HG03108 (cell line): ENCODE data around the gene ADORA2B.
A peak's percentile ranks its signal among the peaks of the same experiment; 100 is the strongest.
"Not testable (repeated sequence)": the region's sequence is repeated elsewhere in the genome, so short reads cannot be mapped to it uniquely, and the experiment has no call there.

Experiments
- ATAC-seq: cut with Tn5 transposase; IDR thresholded peaks from one replicate; pipeline ENCODE4 v1.9.1; 2021; ENCODE audit warnings: moderate library complexity; ENCODE audit not compliant: unreplicated experiment

Gene ADORA2B

DNA sequence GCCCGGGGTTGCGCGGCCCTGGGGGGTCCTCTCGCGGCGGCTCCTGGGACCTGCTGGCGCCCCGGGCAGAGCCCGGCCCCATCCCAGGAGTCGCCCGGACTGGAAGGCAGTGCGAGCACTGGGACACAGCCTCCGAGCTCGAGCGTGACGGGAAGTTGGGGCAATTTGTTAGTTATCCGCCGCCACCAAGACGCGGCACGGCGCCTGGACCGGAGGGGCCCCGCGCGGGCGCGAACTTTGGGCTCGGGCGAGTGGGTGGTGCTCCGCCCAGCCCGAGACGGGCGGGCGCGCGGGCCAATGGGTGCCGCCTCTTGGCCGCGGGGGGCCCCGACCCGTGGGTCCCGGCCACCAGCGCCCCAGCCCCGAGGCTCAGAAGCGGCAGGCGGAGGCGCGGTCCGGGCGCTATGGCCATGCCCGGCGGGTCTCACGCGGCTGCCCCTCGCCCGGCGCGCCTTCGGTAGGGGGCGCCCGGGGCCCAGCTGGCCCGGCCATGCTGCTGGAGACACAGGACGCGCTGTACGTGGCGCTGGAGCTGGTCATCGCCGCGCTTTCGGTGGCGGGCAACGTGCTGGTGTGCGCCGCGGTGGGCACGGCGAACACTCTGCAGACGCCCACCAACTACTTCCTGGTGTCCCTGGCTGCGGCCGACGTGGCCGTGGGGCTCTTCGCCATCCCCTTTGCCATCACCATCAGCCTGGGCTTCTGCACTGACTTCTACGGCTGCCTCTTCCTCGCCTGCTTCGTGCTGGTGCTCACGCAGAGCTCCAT lies at the start of gene ADORA2B:
Gene ADORA2B (plus strand): TSS at position 372 of the 768 bp plus-strand sequence. CDS start 119 bp downstream, at position 491.
- peak; percentile 66 for ATAC-seq

DNA sequence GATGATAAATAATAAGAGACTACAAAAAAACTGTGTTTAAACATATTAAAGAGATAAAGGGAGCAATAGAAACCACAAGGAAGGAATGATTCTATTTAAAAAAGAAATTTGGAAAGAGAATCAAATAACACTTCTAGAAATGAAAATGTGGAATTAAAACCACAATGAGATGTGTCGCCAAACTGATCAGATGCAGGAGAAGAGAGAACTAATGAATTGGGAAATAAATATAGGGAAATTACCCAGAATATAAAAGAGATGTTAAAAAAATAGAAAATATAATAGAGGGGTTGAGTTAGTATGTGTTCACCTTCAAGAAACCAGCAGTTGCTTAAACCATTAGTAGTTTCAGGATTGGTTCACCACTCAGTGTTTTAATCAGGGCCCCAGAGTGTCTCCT lies 48.7 kb upstream of the ADORA2B start:
- no peak for ATAC-seq

DNA sequence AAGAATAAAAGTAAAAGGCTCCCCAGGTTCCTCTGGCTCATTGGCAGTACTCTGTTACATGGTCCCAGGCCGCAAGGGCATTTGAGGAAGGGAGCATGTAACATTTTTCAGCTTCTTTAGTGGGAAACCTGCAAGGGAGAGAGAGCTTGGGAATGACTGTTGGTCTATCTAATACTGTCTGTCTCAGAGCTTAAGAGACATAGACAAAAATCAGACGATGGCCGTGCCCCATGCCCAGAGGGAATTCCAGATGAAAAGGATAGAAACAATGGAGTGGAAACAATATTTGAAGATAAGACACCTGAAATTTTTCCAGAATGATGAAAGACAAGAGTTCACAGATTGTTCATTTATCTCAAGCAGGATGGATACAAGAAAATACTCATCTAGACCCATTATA lies 48.1 kb upstream of the ADORA2B start:
- no peak for ATAC-seq

DNA sequence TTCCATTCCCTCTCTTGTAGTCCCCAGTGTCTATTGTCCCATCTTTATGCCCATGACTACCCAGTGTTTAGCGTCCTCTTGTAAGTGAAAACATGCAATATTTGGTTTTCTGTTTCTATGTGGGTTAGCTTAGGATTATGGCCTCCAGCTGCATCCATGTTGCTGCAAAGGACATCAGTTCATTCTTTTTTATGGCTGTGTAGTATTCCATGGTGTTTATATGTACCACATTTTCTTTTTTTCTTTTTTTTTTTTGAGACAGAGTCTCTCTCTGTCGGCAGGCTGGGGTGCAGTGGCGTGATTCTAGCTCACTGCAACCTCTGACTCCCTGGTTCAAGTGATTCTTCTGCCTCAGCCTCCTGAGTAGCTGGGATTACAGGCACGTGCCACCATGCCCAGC lies 45.3 kb upstream of the ADORA2B start:
- ATAC-seq = not testable (repeated sequence)

DNA sequence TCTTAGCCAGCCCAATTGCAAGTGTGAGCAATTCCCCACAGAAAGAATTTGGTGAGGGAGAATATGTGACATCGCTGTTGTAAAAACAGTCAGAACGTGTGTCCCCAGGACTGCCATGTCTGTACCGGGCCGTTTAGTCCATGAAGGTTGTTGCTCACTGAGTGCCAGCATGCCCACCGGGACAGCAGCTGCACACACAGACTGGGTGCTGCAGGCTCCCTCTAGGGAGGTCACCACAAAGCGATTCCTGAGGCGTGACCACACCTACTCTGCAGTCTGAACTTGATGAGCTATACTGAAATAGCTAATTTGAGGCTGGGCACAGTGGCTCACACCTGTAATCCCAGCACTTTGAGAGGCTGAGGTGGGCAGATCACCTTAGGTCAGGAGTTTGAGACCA lies 44.1 kb upstream of the ADORA2B start:
- no peak for ATAC-seq

DNA sequence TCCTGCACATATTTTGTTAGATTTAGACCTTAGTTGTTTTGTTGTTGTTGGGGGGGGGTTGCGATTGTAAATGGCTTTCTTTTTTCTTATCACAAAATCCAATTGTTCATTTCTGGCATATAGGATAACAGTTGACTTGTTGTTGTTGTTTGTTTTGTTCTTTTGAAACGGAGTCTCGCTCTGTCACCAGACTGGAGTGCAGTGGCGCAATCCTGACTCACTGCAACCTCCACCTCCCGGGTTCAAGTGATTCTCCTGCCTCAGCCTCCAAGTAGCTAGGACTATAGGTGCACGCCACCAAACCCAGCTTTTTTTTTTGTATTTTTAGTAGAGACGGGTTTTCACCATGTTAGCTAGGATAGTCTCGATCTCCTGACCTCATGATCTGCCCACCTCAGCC lies 39.7 kb upstream of the ADORA2B start:
- not testable (repeated sequence) for ATAC-seq

DNA sequence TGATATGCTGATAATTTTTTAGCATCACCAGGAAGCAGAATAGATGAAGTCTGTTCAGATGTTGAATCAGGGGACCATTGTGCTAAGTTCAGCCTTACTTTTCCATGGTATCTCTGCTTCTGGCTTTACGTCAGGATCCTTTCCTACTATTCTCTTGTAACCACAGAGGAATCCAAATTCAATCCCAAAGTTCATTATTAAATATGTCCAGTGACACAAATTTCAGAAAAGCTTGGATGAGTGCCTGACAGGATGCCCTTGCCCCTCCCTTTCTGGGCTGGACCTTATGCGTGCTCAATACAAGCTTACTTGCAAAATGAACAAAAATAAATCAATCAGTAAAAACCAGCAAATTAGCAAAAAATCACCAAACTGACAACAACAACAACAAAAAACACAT lies 37.6 kb upstream of the ADORA2B start:
- ATAC-seq = no peak

DNA sequence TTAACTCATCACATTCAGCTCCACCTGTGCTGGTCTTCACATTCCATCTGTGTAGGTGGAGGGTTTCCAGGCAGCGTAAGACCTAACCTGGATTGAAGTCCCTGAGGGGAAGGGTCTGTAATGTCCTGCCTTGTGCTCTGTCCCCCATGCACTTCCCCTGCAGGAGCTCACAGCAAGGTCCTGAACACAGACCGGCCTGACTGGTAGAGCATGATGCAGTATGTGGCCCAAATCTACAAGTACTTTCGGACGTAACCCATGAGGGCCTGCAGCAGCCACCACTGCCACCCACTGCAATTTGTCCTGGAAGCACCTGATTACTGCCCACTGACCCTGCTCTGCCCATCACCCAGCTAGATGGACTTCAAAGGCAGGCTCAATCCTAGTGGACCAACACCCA lies 36.6 kb upstream of the ADORA2B start:
- ATAC-seq = no peak

DNA sequence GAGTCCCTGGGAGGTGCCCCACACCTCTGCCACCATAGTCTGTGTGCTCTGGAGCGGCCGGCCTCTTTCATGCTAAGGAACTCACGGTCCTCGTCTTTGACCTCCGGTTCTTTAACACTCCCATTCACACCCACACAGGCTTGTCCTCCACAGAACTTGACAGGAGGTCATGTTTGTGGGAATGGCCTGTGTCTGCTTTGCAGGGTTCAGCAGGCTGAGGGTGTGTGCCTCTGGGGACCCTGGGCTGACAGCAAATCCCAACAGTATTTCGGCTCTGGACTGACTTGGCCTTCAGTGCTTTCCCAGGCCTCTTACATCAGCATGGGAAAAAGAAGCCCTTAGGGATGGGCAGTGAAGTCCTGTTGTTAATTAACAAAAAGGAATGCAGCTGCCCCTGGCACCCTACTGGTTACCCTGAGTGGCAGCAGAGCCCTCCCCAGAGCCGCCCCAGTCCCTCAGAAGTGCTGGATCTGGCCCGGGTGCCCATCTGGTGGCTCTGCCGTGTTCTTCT lies 35.4 kb upstream of the ADORA2B start:
- no peak for ATAC-seq

DNA sequence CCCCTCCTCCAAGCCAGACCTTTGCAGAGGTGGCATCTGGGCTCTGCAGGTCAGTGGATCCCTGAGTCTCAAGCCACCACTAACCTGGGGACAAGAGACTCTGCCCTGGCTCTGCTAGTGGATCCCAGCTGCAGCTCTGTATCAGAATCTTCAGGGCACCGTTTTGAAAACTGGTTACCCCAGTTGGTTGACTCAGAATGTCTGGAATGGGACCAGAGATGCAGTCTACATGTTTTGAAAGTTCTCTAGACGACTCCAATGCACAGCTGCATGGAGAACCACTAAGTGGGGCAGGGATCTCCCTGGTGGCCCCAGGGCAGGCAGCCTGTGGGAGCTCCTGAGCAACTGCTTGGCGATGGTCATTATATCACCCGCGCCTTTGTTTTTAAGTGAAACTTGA lies 34.1 kb upstream of the ADORA2B start:
- no peak for ATAC-seq

DNA sequence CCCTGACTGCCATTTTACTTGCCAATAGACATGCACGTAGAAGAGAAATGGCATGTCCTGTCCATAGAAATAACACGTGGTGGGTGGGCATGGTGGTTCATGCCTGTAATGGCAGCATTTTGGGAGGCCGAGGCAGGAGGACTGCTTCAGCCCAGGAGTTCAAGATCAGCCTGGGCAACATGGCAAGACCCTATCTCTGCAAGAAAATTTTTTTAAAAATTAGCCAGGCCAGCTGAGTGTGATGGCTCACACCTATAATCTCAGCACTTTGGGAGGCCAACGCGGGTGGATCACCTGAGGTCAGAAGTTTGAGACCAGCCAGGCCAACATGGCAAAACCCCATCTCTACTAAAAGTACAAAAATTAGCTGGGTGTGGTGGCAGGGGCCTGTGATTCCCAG lies 33.2 kb upstream of the ADORA2B start:
- ATAC-seq = not testable (repeated sequence)

DNA sequence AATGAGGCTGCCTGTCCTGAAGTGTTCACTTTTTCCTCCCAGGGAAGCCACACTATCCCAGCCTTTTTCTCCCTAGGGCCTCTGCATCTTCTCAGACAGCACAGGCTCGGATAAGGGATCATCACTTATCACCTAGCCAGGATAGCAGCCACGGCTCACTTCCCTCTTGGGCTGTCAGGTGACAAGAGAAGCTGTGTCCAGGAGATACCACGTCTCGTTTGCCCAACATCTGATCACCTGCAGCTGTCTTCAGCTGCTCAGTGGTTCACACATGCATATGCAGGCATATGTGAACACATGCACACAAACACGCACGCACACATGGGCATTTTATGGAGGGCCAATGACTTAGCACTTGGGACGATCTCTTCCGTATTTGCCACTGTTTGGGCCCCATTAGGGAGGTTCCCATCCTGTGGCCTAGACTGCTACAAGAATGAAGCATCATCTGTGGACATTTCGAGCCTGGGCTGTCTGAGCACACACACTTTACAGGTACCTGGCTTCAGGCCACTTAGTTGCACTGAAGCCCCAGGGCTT lies 32.4 kb upstream of the ADORA2B start:
- ATAC-seq = no peak

DNA sequence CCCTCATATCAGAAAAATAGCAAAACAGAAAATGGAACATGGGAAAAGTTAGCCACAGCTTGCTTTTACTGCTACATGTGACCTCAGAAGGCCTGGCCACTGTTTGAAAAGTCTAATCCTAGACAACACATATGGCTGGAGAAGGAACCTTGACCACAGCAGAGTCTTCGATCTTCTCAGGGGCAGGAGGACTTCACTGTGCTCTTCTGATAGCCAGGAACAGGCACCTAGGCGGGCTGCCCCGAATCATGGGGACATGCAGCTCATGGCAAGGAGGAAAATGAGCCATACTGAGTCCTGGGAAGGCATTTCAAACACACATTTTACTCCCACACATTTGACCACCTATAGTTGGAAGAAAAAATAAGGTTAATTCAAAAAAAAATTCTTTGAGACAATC lies 31.1 kb upstream of the ADORA2B start:
- no peak for ATAC-seq

DNA sequence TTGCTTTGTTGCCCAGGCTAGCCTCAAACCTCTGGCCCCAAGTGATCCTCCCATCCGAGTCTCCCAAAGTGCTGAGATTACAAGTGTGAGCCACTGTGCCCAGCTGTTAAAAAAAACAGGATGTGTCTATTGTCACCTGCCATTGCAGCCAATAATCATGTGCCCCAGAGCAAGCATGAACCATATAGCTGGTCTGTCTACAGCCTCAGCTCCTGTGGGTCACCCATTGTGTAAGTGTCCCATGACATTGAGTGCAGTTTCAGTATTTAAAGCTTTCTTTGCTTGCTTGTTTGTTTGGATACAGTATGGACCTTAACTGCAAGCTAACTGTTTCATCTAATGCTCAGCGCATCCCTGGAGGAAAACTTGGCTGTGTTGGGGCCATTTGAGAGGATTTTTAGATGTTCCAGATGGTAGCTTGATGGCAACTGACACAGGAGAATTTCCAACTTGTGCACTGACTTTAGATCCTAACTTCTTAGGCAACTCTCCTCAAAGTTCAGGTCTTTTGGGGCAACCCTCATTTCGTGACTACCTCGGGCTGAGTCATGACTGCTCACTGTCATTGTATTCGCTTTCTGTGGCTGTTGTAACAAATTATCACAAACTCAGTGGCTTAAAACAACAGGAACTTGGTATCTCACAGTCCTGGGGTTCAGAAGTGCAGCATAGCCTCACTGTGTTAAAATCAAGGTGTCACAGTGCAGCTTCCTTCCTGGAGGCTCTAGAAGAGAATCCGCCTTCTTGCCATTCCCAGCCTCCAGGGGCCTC lies 30.3 kb upstream of the ADORA2B start:
- no peak for ATAC-seq

DNA sequence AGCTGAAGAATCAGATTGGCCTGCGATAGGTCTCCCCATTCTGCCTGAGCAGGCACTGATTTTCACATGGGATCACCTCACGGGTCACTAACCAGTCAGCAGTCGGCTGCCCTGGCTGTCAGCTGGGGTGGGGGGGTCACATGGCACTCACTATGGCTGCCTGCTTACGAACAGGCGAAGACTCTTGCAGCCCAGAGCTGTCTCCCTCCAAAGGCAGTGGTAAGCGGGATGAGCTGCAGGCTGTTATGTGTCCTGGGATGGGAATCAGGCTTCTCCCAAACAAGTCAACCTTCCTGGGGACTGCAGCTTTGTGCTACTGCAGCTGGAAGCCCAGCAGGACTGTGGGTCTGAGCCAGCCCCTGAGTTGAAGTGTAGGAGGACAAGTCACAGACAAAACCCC lies 29.0 kb upstream of the ADORA2B start:
- ATAC-seq = no peak

DNA sequence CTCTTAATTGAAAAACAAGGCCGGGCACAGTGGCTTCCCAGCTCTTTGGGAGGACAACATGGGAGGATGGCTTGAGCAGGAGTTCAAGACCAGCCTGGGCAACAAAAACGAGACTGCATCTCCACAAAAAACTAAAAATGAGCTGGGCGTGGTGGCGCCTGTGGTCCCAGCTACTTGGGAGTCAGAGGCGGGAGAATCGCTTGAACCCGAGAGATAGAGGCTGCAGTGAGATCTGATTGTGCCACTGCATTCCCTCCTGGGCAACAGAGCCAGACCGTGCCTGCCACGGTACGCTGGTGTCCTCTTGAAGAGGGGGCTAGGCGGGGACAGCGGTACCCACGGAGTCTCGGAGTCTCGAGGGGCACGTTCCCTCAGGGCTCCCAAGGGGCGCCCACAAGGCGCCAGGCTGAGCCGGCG lies 27.9 kb upstream of the ADORA2B start:
- ATAC-seq = no peak

DNA sequence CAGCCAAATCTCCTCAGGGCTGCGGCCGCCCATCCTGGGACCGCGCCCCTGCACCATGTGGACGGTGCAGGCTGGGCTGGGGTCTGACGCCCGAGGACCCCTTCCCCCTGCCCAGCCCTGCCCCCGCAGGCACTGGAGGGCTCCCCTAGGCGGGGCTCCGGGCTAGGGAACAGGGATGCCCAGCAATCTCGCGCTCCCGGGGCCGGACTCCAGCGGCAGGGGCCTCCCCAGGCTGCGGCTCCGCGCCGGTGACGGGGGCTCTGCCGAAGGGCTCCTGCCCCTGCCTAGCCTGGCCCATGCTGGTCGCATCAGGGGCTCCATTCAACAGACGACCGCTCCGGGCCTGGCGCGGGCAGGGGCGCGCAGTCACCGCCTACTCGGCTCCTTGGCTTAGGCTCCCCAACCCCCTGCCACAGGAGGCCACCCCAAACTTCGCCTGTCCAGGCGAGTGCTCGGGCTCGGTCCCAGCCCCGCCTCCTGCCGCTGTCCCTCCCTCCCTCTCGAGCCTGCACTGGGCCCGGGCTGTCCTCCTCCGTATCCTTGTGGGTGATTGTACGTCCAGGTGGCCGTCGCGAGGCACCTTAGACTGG lies 27.4 kb upstream of the ADORA2B start:
- ATAC-seq = no peak

DNA sequence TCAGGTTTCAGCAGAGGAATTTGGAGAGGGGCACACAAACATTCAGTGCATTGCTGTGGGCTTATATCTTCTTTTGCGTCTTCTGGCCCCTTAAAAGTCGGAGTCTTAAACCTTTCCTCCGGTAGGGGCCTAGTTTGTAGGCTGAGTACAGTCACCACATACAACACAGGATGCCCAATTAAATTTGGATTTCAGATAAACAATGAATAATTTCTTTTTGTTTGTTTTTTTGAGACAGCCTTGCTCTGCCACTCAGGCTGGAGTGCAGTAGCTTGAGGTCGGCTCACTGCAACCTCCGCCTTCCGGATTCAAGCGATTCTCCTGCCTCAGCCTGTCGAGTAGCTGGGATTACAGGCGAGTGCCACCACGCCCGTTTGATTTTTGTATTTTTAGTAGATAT lies 26.7 kb upstream of the ADORA2B start:
- ATAC-seq = no peak

DNA sequence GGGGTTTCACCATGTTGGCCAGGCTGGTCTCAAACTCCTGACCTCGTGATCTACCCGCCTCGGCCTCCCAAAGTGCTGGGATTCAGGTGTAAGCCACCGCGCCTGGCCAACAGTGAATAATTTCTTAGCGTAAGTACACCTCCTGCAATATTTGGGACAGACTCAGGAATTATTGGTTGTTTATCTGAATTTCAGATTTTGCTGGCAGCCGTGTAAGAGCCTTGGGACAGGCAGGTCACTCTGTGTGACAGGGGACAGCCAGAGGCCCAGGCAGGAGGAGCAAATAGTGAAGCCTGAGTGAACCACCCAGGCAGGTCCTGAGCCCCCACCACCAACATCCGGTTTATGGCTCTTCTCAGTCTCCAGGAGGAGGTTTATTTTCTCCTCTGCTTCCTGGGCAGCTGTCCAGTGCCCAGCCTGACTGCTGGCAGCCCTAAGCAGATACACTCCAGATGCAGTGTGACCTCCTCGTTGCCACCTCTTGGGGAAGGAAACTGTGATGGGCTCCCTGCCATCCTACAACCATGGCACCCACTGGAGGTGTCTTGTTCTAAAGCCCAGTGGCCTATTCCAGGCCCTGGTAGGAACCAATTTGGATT lies 26.2 kb upstream of the ADORA2B start:
- no peak for ATAC-seq

DNA sequence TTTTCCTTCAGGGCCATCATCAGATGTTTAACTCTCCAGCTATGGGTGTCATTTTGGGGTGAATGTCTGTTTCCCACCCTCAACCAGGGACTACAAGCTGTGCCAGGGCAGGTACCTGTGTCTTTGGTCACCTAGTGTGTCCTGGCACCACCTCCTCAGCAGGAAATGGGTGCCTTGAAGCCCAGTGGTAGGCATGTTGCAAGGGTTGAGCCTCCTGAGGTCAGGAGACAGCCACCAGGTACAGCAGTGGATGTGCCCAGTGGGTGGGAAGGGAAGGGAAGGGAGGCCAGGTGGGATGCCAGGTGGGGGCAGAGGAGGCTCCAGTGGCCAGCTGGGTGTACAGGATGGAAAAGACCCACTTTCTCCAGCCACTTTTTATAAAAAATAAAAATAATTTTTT lies 25.5 kb upstream of the ADORA2B start:
- ATAC-seq = no peak

DNA sequence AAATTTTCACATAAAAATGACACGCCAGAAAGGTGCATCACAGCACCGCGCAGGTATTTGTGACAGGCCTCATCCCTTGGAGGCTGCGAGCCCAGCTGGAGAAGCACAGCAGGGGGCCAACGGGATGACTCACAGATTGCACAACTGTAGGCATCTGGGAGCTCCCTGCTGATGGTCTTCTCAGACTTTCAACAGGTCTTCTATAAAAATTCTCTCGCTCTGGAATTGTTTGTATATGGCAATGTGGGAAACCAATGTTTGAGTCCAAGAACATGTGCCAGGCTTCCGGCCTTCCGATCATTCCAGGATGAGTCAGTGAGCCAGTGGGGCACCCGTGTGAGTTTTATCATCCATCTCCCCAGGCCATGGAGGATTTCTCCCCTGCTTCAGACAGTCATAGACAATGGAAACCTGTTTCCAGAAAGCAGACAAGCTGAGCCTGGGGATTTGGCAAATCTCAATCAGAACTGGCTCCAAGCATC lies 24.1 kb upstream of the ADORA2B start:
- no peak for ATAC-seq
